ENCODE data around the gene LGMN.
"Not testable (repeated sequence)": the region's sequence is repeated elsewhere in the genome, so short reads cannot be mapped to it uniquely, and the experiment has no call there.

Gene LGMN
- total RNA-seq = 5.1 reads per million, percentile 20 among the genes with 10 or more reads in this experiment

DNA sequence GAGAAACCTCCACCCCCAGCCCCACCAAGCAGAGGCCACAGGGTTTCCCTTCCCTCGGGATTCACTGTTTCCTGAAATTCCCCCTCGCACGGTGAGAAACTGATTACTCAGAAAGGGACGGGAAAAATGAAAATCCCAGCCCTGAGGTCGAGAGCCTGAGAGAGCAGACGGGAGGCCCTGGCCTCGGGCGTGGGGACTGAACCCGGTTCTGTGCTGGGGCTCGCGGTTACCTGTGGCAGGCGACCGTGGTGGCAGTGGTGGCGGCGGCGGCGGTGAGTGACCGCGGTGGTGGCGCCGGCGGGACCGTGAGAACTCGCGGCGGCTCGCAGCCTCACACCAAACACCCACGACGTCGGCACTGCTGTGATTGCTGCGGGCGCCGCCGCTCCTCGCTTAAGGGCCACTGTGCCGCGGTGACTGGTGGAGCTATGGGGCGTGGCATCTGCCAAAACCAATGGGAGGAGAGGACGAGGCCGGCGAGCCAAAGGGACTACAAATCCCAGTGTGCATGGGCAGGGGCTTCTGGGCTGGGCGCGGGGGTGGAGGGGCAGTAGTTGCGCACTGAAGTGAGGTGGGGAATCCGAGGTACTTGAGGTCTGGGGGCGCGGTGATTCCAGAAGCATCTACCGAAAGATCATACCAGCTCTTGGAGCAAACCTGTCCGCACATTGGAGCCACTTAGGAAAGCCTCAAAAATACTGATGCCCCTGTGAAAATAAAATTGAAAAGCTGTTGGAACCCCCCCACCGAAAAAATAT, at the start of gene LGMN:
TSS of gene LGMN (minus strand) at position 369 of the 758 bp plus-strand sequence. CDS start 15,841 bp downstream, outside the sequence.
- peak; percentile 63 for DNase-seq

DNA sequence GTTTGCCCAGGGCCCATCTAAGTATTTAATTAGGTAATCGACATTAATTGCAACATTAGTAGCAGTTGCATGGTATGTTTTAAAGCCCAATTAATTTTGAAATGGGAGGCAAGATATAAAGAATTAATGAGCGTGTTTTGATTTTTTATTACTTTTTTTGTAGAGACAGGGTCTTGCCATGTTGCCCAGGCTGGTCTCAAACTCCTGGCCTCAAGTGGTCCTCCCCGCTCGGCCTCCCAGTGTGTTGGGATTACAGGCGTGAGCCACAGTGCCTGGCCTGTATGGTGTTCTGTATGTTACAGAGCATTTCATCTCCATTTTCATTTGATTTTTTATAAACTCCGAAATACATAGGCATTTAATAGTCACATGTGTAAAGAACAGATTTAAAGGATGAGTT, 46.5 kb upstream of the LGMN start:
- no peak for DNase-seq

DNA sequence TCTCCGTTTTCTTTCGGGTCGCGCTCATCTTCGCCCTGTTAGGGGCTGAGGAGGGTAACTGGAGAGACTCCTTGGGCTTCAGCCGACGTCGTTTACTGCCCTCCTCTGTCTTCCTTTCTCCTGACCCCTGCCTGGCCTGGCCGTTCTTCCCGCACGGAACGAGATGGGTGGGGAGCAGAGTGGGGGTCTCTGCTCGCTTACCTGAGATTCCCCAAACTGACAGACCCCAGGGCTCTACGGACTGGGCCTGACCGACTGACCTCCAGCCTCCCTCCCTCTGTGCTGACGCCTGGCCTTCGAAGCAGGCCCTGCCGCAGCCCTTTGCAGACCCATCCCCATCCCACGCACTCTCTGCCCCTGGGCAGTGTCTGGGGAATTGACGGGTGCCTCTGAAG, 46.1 kb upstream of the LGMN start:
- DNase-seq = no peak

DNA sequence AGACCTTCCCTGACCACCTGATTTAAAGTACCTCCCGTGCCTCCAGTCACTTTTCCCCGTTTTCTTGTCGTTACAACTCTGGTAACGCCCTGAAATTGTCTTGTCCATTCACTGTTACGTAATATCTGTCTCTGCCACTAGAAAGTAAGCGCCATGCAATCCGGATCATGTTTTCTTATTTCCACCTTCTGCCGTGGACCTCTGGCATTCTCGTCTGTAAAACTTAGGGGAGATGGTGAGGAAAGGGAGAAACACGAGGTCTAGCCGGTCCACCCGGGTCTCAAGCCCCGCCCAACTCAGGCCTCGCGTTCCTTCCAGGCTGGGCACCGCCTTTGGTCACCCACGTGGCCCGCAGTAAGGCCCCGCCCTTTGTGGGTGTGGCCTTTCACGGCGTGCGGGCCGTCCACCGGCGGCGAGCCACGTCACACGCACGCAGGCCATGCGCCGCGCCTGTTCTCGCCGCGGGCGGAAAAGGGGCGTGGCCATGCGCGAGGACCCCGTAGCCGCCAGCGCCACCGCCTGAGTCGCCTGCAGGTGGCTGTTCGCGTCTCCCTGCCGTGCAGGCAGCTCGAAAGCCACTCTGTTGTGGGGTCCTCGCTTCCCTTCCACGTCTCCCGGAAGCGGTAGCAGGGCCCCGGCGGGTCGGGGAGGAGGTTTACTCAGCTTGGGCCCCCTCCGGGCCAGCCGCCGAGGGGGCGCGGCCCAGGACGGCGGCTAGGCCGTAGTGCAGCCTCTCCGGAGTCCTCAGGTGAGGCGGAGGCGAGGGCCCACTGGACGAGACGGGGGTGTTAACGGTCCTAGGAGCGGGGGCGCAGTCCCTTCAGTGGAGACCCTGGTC, 45.5 kb upstream of the LGMN start, which contains the start of gene GOLGA5:
TSS of gene GOLGA5 (plus strand) at position 597 of the 838 bp plus-strand sequence. CDS start 3,133 bp downstream, outside the sequence.
- DNase-seq = peak; percentile 96

GRCh38 chr14:92792885-92793284, 44.5 kb upstream of the LGMN start:
- no peak for DNase-seq

DNA sequence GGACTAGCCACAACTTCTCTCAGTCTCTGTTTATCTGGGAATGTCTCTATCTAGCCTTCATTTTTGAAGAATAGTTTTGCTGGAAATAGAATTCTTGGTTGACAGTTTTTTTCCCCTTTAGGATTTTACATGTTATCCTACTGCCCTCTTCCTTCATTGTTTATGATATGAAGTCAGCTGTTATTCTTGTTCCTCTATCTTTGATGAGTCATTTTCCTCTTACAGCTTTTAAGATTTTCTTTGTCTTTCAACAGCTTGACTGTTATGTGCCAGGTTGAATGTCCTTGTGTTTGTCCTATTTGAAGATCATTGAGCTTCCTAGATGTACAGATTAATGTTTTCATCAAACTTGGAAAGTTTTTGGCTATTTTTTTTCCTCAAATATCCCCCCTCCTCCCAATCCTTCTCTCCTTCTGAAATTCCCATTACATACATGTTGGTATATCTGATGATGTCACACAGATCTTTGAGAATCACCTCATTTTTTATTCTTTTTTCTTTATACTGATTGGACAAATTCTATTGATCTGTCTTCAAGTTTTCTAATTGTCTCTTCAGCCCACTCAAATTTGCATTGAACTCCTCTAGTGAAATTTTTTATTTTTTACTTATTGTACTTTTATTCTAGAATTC, 41.1 kb upstream of the LGMN start:
- DNase-seq = no peak

DNA sequence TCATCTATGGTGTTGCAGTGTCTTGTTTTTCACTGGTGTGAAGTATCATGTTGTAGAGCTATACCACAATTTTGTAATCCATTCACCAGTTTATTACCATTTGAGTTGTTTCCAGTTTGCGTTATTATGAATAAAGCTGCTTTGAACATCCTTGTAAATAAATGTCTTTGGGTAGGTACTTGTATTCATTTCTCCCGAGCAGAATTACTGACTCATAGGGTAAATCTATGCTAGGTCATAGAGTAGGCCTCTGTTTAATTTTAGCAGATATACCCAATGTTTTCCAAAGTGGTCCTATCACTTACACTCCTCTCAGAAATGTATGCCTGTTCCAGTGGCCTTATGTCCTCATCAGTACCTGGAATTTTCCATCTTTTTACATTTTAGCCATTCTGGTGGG, 39.1 kb upstream of the LGMN start:
- no peak for DNase-seq

GRCh38 chr14:92786427-92786756, 38.0 kb upstream of the LGMN start:
- DNase-seq = no peak

DNA sequence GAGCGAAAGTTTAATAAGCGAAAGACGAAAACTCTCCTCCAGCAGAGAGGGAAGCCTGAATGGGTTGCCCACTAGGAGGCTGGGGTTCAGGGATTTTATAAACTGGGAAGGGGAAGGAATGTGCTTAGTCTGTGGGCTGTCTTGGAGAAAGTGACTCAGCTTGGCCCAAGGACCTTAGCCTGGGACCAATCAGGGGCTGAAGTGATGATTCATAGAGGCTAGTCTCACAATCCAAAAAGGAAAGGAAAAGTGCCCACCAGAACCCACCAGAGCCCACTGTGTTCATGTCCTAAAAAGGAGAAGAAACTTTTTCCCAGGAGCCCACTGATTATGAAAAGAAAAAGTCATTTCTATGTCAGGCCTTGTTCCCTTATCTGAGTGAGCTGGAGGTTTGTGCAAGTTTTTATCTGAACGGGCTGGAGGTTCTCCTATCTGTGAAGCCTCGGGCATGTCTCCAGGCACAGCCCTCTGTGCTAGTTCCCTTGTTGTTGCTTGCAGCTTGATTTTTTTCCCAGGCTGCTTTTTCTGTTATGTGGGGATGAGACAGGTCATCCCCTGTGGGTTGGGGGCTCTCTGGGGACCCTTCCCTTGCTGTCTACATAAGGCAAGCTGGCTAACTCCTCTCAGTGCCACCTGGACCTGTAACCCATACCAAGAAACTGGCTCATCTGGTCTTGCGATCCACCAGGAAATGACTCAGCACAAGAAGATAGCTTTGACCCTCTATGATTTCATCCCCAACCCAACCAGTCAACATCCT, 37.4 kb upstream of the LGMN start:
- DNase-seq = no peak

DNA sequence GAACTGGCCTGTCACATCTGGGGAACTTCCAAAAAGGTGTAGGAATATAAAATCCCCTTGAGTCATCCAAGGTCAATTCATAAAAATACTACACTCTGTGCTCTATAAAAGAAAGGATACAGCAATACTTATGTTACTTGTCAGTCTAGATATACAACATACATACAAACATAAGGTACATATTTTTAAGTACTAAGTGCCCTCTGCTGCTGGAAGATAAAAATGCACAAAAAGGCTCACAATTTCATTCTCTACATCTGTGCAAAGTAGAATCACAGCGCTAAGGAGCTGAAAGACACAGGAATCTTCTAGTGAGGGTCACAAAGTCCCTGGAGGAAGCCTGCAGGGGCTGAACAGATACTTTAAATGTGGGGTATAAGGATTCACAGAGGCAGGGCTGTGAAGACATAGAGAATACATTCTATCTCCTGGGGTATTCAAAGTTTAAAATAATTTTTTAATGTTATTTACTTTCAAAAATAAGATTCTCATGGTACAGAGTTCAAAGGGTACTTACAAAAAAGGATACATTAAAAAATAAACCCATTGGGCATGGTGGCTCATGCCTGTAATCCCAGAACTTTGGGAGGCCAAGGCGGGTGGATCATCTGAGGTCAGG, 35.5 kb upstream of the LGMN start:
- DNase-seq = no peak

DNA sequence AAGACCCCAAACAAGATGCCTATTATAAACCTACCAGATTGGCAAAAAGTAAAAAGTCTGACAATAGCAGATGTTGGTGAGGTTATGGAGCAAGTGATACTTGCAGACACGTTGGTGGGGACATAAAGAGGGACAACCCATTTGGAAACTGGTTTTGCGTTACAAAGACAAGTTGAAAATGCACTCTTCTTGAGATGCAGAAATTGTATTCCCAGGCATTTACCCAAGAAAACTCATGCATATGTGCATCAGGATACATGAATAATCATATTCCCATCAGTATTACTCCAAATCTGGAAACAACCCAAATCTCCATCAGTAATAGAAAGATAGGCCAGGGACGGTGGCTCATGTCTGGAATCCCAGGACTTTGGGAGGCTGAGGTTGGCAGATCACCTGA, 32.9 kb upstream of the LGMN start:
- DNase-seq = no peak

GRCh38 chr14:92780444-92781232, 32.2 kb upstream of the LGMN start:
- DNase-seq = no peak

DNA sequence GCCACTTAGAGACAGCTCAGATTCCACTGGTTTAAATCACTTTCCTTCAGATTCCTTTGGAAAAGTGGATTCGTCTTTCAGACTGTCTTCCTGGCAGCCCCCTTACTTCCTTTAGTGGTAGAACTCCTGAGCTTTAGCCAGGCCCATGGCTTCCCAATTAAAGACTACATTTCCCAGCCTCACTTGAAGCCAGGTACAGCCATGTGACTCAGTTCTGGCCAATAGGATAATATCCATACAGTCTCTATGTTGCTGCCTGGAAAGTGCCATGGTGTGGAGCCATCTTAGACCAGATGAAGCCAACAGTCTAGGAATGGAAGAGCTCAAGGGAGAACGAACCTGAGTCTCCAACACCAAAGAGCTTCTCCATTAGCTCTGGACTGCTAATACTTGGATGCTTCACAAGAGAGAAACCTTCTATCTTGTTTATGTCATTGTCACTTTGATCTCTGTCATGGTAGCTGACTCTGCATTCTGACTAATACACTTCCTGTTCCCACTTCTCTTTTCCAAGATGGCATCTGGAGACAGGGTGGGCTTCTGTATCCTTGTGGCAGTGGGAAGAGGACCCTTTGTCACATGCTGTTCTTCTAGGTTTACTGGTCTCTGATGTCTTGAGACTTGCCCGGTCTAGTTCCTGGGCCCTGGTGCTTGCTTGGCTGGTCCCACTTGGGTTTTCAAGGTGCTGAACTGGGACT, 30.6 kb upstream of the LGMN start:
- DNase-seq = not testable (repeated sequence)

DNA sequence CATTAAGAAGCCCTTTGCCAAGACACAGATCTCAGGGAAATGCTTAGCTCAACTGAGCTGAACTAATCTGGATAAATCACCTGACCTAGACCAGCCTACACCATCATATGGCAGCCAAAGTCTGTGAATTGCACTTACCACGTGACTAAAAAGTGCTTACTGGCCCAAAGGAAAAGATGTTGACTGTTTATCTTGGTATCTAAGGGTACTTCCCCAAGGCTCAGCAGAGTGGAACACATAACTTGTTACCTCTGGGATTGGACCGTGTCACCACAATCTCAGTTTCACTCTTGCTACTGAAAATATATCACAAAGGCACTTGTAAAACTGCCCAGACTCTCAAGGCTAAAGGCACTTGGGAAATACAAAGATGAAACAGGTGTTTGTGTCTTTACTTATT, 26.9 kb upstream of the LGMN start:
- not testable (repeated sequence) for DNase-seq

- no peak for DNase-seq
Measured at GRCh38 chr14:92774572-92774971, 26.1 kb upstream of the LGMN start.

DNA sequence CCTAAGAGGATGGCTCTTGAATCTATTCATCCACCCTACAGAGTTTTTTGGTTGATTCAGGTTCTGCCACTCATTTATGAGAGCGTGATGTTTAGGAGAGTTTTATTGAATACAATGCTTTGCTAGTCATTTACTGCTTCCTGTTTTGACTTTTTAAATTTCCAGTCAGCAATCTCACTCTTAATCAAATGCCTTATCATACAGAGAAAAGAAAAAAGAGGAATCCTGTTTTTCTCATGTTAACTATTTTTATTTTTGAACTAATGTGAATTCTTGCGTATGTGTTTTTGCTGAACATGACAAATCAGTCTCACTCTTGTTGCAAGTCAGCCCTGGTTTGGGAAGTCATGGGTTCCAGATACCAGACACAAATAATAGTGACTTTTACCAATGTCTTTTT, 22.1 kb upstream of the LGMN start:
- no peak for DNase-seq

DNA sequence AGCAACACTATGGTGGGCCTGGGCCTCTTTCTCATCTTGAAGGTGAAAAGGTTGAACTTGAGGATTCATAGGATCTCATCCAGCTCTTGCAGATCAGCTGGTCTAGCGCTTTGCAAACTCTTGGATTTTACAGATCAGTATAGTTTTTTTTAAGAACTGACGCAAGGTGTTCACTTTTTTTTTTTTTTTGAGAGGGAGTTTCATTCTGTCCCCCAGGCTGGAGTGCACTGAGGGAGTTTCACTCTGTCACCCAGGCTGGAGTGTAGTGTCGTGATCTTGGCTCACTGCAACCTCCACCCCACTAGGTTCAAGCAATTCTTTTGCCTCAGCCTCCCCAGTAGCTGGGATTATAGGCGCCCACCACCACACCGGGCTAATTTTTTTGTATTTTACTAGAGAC, 20.4 kb upstream of the LGMN start:
- DNase-seq = no peak

DNA sequence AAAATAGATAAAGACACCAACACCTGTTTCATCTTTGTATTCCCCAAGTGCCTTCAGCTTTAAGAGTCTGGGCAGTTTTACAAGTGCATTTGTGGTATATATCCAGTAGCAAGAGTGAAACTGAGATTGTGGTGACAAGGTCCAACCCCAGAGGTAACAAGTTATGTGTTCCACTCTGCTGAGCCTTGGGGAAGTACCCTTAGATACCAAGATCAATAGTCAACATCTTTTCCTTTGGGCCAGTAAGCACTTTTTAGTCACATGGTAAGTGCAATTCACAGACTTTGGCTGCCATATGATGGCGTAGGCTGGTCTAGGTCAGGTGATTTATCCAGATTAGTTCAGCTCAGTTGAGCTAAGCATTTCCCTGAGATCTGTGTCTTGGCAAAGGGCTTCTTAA, 19.8 kb upstream of the LGMN start:
- not testable (repeated sequence) for DNase-seq

- DNase-seq = not testable (repeated sequence)
Measured at GRCh38 chr14:92763666-92764631, 15.5 kb upstream of the LGMN start.

DNA sequence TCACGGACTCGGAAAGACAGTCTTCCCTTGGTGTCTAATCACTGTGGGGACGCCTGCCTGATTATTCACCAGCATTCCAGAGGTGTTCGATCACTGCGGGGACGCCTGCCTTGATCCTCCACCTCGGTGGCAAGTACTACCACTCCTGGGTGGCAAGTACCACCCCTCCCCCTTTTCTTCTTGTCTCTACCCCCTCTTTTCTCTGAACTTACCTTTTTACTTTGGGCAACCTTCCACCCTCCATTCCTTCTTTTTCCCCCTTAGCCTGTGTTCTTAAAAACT, 12.0 kb upstream of the LGMN start:
- DNase-seq = no peak

All from effector CD4-positive, alpha-beta T cell (primary cell).